Stimulated activated CD8-positive, alpha-beta memory T cell treated with anti-CD3 and anti-CD28 coated beads, Interleukin-15, amount 100 ng/mL, for 1 hour (primary cell): ENCODE measurements around the gene ZNF346.
"Not testable (repeated sequence)": the region's sequence is repeated elsewhere in the genome, so short reads cannot be mapped to it uniquely, and the experiment has no call there.

Experiments
- DNase-seq: peaks from one replicate; pipeline ENCODE4 v3.0.0-alpha.2; 2020; ENCODE audit warnings: low read depth

The ZNF346 gene

GRCh38 chr5:177010153-177010552 is 12.3 kb upstream of the ZNF346 start:
- DNase-seq: no peak

DNA sequence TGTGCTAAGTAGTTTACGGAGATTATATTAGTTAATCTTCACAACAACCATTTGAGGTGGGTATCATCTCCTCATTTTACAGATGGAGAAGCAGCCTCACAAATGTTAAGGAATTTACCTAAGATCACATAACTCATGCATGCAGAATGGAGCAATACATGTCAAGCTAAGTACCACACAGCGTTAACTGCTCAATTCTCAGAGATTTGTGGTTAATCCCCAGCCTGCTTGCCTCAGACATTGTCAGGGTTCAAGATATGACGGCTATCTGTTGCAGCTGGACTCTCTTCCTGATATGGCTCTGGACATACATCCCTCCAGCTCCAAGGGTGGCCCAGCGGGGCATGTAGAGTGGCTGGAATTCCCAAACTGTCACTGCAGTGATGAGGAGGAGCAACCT is 7.3 kb upstream of the ZNF346 start:
- DNase-seq: no peak

DNA sequence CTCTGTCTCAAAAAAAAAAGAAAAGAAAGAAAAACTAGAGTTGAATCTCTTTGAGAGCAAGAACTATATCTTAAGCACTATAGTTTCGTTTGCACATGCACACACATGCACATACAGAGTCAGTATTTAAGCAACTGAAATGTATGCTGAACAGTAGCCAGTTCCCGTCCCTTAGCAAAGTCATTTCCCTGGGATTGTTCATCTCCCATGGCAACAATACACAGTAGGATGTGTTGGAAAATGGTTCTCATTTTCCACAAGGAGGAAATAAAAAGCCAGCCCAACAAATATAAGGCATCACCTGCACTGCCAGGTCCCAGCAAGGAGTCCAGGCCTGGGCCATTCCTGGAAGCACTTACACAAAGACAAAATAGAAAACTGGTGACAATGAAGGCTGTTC is 4.2 kb upstream of the ZNF346 start:
- DNase-seq: no peak

DNA sequence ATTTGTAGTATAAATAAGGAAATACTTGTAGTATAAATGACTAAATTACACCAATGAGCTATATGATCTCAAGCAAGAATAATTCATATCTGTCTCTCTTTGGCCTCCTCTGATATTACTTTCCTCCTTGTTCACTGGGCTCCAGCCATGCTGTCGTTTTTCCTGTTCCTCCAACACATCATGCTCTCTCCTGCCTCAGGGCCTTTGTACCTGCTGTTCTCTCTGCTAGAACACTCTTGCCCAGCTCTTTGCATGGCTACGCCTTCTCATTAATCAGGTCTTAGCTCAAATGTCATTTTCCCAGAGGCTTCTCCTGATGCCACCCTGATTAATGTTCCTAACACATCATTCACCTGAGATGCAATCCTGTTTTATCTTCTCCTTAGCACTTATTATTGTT is 2.5 kb upstream of the ZNF346 start:
- DNase-seq: no peak

DNA sequence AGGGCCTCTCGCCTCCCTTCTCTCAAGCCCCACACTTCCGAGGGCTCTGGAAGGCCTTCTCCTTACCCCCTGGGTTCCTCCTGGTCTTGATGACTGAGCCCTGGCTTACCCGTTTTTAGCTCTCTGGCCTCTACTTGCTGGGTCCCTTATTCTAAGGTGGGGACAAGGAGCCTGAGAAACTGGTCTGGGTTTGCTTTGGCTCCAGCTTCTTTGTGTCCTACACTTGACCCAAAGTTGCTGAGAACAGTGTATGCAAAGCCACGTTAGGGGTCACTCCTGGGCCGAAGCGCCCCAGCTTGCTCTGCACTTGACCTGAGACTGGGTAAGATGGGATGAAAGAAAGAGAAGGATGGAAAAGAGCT is 788 bp downstream of the ZNF346 start:
- no peak for DNase-seq

DNA sequence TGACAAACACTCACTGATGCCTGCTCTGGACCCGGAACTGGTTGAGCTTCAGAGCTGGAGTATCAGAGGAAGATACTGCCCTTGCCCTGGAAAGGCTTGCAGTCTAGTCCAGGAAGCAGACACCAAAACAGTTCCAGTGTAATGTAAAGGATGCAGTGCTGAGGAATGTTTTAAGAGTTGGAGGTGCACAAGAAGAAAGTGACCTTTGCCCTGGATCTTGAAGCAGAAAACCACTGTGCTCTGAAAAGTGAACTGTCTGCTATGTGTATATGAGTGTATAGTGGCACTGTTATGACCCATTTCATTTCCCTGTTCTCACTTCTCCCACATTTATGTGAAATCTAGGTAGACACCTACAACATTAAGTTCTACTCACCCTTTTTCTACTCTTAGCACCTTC is 2.1 kb downstream of the ZNF346 start:
- no peak for DNase-seq

GRCh38 chr5:177025101-177025601 is 2.7 kb downstream of the ZNF346 start:
- no peak for DNase-seq

- no peak for DNase-seq
Observed at GRCh38 chr5:177027665-177028064, 5.2 kb downstream of the ZNF346 start.

DNA sequence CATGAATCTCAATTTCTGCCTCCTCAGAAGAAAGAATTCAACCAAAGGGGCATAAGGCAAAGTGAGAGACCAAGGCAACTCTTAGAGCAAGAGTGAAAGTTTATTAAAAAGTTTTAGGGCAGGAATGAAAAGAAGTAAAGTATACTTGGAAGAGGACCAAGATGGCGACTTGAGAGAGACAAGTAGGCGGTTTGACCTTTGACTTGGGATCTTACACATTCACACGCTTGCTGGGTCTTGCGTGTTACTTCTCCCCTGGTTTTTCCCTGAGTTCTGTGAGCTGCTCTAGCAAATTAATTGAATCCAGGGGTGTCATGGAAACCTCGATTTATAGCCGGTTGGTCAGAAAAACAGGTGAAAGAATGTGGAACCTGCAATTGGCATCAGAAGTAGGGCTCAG is 7.0 kb downstream of the ZNF346 start:
- no peak for DNase-seq

DNA sequence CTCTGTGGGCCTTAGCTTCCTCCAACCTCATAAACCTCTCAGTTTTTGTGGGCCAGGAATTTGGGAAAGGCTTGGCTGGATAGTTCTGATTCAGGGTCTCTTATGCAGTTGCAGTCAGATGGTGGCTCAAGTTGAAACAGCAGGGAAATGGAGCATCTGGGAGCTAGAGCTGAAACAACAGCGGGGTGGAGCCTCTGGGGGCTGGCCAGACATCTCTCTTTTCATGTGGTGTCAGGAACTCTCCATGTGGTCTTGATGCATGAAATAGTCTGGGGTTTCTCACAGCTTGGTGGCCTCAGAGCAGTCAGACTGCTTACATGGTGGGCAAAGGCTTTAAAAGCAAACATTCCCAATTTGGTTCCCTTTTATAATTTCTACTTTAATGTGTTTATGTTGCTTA is 13.5 kb downstream of the ZNF346 start:
- no peak for DNase-seq

GRCh38 chr5:177036443-177036842 is 13.9 kb downstream of the ZNF346 start:
- no peak for DNase-seq

GRCh38 chr5:177036921-177037320 is 14.4 kb downstream of the ZNF346 start:
- no peak for DNase-seq

DNA sequence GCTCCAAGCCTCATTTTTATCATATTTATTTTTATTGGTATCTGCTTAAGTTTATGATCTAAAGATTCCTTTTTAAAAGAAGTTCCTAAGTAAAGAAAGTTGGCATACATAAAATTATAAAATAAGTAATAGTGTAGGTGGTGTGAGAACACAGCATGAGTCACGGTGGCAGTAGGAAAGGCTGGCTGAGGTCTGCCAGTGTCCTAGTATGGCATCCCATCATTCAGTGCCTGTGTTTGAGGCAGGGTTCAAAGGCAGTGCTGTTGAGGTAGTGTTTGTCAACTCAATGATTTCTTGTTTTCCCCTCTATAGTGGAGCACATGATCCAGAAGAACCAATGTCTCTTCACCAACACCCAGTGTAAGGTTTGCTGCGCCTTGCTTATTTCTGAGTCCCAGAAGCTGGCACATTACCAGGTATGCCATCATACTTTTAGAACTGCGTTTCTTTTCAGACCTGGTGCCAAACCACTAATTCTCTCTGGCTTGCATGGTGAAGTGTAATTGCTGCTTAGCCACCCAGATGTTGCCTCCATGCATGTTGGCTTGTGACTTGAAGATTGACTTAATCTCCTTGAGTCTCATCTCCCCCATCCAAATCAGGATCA is 18.4 kb downstream of the ZNF346 start:
- DNase-seq: no peak

DNA sequence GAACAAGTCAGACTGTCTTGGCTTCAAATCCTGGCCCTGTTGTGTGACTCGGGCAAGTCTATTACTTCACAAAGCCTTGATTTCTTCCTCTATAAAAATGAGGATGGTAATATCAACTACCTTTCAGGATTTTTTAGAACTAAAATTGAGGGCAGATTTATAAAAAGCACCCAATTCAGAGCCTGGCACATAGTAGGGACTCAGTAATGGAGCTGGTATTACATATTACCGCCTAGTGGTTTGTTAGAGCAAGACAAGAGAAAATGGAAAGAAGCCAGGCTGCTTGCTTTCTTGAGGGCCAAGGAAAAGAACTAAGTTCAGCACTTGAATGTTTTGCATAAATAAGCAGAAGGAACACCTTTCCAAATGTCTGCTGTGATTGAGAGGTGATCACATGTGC is 19.4 kb downstream of the ZNF346 start:
- no peak for DNase-seq

DNA sequence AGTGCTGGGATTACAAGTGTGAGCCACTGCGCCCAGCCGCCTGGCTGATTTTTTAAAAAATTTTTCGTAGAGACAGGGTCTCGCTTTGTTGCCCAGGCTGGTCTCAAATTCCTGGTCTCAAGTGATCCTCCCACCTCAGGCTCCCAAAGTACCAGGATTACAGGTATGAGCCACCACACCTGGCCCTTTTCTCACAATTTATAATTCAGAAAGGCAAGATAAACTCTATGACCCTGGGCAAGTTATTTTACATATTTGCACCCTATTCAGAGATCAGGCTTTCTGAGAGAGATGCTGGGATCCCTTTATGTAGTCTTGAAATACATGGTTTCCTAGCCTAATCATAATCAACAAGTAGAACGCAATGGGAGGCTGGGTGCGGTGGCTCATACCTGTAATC is 20.6 kb downstream of the ZNF346 start:
- no peak for DNase-seq

- no peak for DNase-seq
Observed at GRCh38 chr5:177043958-177044357, 21.5 kb downstream of the ZNF346 start.

DNA sequence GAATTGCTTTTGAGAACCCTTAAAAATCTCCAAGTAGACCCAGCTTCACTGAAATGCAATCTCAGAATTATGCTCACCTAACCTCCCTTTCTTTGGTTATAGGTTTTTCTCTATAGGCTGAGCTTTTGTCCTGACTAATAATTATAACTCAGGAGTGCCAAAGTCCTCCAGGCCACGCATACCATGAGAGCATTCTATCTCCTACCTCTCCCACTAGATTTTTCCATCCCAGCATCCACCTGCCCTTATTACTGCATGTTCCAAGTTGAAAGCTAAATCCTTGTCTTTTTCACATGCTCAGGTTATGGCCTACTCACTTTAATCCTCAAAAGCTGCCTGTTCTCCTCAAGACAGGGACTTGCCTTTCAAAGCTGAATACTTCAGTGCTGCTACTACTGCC is 22.1 kb downstream of the ZNF346 start:
- no peak for DNase-seq

DNA sequence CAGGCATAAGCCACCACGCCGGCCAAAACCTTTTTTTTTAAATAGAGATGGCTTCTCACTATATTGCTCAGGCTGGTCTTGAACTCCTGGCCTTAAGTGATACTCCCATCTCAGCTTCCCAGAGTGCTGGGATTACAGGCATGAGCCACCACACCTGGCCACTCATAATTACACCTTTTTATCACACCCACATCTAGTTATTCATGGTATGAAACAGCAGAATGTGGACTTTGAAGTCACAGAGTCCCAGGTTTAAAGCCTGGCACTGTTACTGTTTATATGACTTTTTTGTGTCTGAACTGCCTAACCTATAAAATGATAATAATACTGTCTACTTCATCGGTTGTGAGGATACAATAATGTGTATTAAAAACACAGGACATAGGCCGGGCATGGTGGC is 23.1 kb downstream of the ZNF346 start:
- DNase-seq: no peak

GRCh38 chr5:177048531-177048930 is 26.0 kb downstream of the ZNF346 start:
- not testable (repeated sequence) for DNase-seq

GRCh38 chr5:177049285-177049684 is 26.8 kb downstream of the ZNF346 start:
- DNase-seq: no peak

- DNase-seq: no peak
Observed at GRCh38 chr5:177064500-177065277, 42.2 kb downstream of the ZNF346 start.

DNA sequence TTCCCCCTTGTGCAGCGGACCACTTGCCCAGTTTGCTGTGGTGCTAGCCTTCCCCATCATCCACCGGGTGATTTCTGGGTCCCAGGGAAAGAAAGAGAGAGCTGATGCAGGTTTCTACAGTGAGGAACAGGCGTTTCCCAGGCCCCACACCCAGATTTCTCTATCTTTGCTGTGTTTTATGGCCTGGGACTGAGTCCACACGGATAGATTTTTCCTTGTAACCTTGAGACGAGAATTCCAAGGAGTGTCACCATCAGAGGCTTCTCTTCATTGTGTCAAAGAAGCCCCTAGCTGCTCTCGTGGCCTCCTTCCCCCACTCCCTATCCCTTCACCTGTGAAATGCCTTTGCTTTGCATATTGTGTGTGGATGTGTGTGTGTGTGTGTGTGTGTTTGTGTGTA is 43.0 kb downstream of the ZNF346 start:
- DNase-seq: no peak

- DNase-seq: no peak
Observed at GRCh38 chr5:177066224-177066623, 43.7 kb downstream of the ZNF346 start.

DNA sequence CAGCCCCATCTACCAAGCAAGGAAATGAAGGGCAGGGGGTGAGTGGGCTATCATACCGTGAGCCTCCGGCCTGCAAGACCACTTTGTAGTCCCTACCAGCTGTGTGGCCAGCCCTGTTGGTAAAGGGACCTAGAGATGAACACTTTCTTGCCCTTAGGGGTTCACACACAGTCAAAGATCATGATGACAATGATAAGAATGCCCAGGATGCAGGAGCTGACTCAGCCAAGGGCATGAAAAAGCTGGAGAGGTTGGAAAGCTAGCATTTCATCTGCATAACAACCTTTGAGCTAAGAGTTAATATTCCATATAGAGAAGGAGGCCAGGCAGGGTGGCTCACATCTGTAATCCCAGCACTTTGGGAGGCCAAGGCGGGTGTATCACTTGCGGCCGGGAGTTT is 45.0 kb downstream of the ZNF346 start:
- no peak for DNase-seq
